Measurements from ENCODE around the gene TARBP2.

TARBP2 gene

DNA sequence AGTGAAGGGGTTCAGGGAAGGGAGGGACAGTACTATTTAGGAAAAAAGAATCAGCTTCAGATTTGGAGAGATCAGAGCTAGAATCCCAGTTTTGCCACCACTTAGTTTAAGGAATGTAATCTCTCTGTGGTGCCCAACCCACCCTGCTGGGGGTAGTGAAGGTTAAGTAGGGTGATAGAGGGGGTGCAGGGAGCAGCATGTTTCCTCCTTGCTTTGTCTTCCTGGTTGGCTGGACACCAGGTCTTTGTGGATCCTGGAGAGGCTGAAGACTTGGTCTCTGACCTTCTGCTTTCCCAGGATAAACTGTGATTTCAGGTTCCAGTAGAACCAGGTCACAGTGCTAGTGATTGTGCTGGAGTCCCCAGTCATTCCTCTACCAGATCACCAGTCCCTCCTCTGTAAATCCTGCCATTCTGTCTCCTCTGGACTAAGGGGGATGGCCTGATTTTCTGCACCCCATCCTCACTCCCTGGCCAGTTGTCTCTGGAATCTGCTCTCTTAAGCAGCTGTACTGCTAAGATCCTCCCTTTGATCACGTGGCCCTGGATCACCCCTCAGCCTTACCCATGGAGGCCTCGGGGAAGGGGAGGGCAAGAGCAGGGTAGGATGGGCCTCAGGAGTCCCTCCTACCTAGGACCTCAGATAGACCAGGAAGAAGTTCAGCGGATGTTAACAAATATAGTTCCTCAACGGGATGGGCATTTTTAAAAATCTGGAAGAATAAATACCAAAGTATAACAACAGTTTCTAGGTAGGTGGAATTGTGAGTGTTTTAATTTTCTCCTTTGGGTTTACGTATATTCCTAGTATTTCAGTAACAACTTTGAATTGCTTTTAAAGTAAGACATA, 5.0 kb upstream of the TARBP2 start (continued):
- TF ChIP-seq, protein P1, sequence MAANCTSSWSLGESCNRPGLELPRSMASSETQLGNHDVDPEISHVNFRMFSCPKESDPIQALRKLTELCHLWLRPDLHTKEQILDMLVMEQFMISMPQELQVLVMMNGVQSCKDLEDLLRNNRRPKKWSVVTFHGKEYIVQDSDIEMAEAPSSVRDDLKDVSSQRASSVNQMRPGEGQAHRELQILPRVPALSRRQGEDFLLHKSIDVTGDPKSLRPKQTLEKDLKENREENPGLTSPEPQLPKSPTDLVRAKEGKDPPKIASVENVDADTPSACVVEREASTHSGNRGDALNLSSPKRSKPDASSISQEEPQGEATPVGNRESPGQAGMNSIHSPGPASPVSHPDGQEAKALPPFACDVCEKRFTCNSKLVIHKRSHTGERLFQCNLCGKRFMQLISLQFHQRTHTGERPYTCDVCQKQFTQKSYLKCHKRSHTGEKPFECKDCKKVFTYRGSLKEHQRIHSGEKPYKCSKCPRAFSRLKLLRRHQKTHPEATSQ (tag by site-specific recombination; IDR thresholded peaks at IDR 0.05): no peak
- TF ChIP-seq ZNF169 (tag by site-specific recombination; IDR thresholded peaks at IDR 0.05): no peak
- no peak for TF ChIP-seq REST (tag by site-specific recombination; IDR thresholded peaks at IDR 0.05)
- TF ChIP-seq ZNF155 (tag by site-specific recombination; IDR thresholded peaks at IDR 0.05): no peak
- TF ChIP-seq ZNF274 (IDR thresholded peaks at IDR 0.05; ENCODE audit: low read length): no peak
- TF ChIP-seq ZNF274 (tag by site-specific recombination; IDR thresholded peaks at IDR 0.05; ENCODE audit: borderline replicate concordance): no peak
- no peak for TF ChIP-seq ZNF132 (tag by site-specific recombination; IDR thresholded peaks at IDR 0.05; ENCODE audit: borderline replicate concordance)
- no peak for TF ChIP-seq CTCF (tag by site-specific recombination; IDR thresholded peaks at IDR 0.05)
- no peak for TF ChIP-seq TSHZ1 (tag by site-specific recombination; IDR thresholded peaks at IDR 0.05; ENCODE audit: borderline replicate concordance)
- TF ChIP-seq ZNF777 (tag by site-specific recombination; IDR thresholded peaks at IDR 0.05; ENCODE audit: borderline replicate concordance): no peak
- no peak for TF ChIP-seq MYNN (tag by site-specific recombination; IDR thresholded peaks at IDR 0.05; ENCODE audit: borderline replicate concordance)
- TF ChIP-seq, protein P2, sequence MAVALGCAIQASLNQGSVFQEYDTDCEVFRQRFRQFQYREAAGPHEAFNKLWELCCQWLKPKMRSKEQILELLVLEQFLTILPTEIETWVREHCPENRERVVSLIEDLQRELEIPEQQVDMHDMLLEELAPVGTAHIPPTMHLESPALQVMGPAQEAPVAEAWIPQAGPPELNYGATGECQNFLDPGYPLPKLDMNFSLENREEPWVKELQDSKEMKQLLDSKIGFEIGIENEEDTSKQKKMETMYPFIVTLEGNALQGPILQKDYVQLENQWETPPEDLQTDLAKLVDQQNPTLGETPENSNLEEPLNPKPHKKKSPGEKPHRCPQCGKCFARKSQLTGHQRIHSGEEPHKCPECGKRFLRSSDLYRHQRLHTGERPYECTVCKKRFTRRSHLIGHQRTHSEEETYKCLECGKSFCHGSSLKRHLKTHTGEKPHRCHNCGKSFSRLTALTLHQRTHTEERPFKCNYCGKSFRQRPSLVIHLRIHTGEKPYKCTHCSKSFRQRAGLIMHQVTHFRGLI (tag by site-specific recombination; IDR thresholded peaks at IDR 0.05): no peak
- no peak for TF ChIP-seq MEIS1 (CRISPR knock-in tag; IDR thresholded peaks at IDR 0.05; ENCODE audit: borderline replicate concordance)
- no peak for TF ChIP-seq RBAK (tag by site-specific recombination; IDR thresholded peaks at IDR 0.05)
- peak; percentile 65 for TF ChIP-seq GLIS1 (tag by site-specific recombination; IDR thresholded peaks at IDR 0.05)
- no peak for TF ChIP-seq ZNF211 (tag by site-specific recombination; IDR thresholded peaks at IDR 0.05; ENCODE audit: low read depth)
- TF ChIP-seq ZNF843 (tag by site-specific recombination; IDR thresholded peaks at IDR 0.05): no peak
- TF ChIP-seq GFI1B (tag by site-specific recombination; IDR thresholded peaks at IDR 0.05): no peak
- TF ChIP-seq ZNF23 (tag by site-specific recombination; IDR thresholded peaks at IDR 0.05; ENCODE audit: borderline replicate concordance): no peak
- no peak for TF ChIP-seq ZNF610 (tag by site-specific recombination; IDR thresholded peaks at IDR 0.05; ENCODE audit: borderline replicate concordance)
- TF ChIP-seq ZBTB48 (tag by site-specific recombination; IDR thresholded peaks at IDR 0.05): no peak; the same call in 1 of the 2 replicates
- TF ChIP-seq ZNF335 (tag by site-specific recombination; conservative IDR thresholded peaks at IDR 0.05): peak; percentile 41; the same call in 1 of the 2 replicates
- TF ChIP-seq ZNF514 (tag by site-specific recombination; IDR thresholded peaks at IDR 0.05): no peak
- TF ChIP-seq, protein P3, sequence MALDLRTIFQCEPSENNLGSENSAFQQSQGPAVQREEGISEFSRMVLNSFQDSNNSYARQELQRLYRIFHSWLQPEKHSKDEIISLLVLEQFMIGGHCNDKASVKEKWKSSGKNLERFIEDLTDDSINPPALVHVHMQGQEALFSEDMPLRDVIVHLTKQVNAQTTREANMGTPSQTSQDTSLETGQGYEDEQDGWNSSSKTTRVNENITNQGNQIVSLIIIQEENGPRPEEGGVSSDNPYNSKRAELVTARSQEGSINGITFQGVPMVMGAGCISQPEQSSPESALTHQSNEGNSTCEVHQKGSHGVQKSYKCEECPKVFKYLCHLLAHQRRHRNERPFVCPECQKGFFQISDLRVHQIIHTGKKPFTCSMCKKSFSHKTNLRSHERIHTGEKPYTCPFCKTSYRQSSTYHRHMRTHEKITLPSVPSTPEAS (tag by site-specific recombination; IDR thresholded peaks at IDR 0.05): no peak
- no peak for TF ChIP-seq ZNF184 (tag by site-specific recombination; IDR thresholded peaks at IDR 0.05)
- no peak for TF ChIP-seq ZNF138 (tag by site-specific recombination; IDR thresholded peaks at IDR 0.05; ENCODE audit: borderline replicate concordance)
- TF ChIP-seq KLF9 (tag by site-specific recombination; IDR thresholded peaks at IDR 0.05; ENCODE audit: low read depth): no peak

Data from HEK293 (cell line).